Smooth muscle cell (in vitro differentiated cells): ENCODE results near the gene DNMT3L. TPM values are rescaled to one million over a fixed set of nuclear protein-coding genes. Genes with fewer than 3 reads are reported as not detected.

Experiments
- DNase-seq: peaks from one replicate; lab custom pipeline; 2025; ENCODE audit not compliant: unreplicated experiment; lab: John Stamatoyannopoulos, UW
- H2AFZ ChIP-seq: fragments of 200-600 bp; sonication (generic); 2 replicates; pipeline ENCODE4 v1.6.0; 2016; ENCODE audit warnings: antibody characterized with exemption, low read depth, mild to moderate bottlenecking
- H3F3A ChIP-seq: fragments of 200-600 bp; sonication (generic); 2 replicates; pipeline ENCODE4 v1.6.0; 2017; ENCODE audit warnings: antibody characterized with exemption, low read depth
- H3K27ac ChIP-seq: fragments of 200-600 bp; sonication (generic); 2 replicates; pipeline ENCODE4 v1.5.1; 2016; ENCODE audit warnings: low read depth, mild to moderate bottlenecking
- H3K27me3 ChIP-seq: fragments of 200-600 bp; sonication (generic); 2 replicates; pipeline ENCODE4 v1.6.1; 2016; ENCODE audit warnings: low read depth, mild to moderate bottlenecking
- H3K36me3 ChIP-seq: fragments of 200-600 bp; sonication (generic); 2 replicates; pipeline ENCODE4 v1.5.1; 2016; ENCODE audit warnings: low read depth
- H3K4me1 ChIP-seq: fragments of 200-600 bp; sonication (generic); 2 replicates; pipeline ENCODE4 v1.5.1; 2016; ENCODE audit warnings: low read depth
- H3K4me2 ChIP-seq: fragments of 200-600 bp; sonication (generic); 2 replicates; pipeline ENCODE4 v1.6.0; 2016; ENCODE audit warnings: mild to moderate bottlenecking
- H3K4me3 ChIP-seq: fragments of 200-600 bp; sonication (generic); 2 replicates; pipeline ENCODE4 v1.5.1; 2016; ENCODE audit warnings: mild to moderate bottlenecking
- H3K79me2 ChIP-seq: fragments of 200-600 bp; sonication (generic); 2 replicates; pipeline ENCODE4 v1.6.0; 2016; ENCODE audit warnings: low read depth, mild to moderate bottlenecking
- H3K9ac ChIP-seq: fragments of 200-600 bp; sonication (generic); 2 replicates; pipeline ENCODE4 v1.6.0; 2016; ENCODE audit warnings: low read depth
- H3K9me3 ChIP-seq: fragments of 200-600 bp; sonication (generic); replicated peaks from 2 replicates; pipeline ENCODE4 v1.5.1; 2016; ENCODE audit warnings: low read depth
- H4K20me1 ChIP-seq: fragments of 200-600 bp; sonication (generic); 2 replicates; pipeline ENCODE4 v1.6.0; 2016; ENCODE audit warnings: low read depth
- WGBS: methylation state at CpG from one replicate; pipeline ENCODE4 v1.1.7; 2016; ENCODE audit warnings: low lambda C conversion rate; 5-methylcytosine and 5-hydroxymethylcytosine counted together
- polyA plus RNA-seq: library from polyadenylated mRNA; unstranded; fragments of >200 nt; fragmentation: Nextera tagmentation; extraction: Ambion mirVana; gene quantifications from 2 replicates; pipeline ENCODE4 v1.2.1, GENCODE V29; 2016
- total RNA-seq: library from RNA; depleted of rRNA; stranded (reverse); fragments of >200 nt; gene quantifications from 2 replicates; pipeline ENCODE4 v1.2.3, GENCODE V29; 2014
- TF ChIP-seq, protein P1 (sequence below): fragments of 200-600 bp; sonication (generic); IDR thresholded peaks from 2 replicates; pipeline ENCODE4 v1.5.1; 2017; ENCODE audit warnings: borderline replicate concordance, mild to moderate bottlenecking, antibody characterized with exemption; ENCODE audit not compliant: insufficient read depth, poor library complexity, severe bottlenecking

Gene DNMT3L
- total and polyA plus RNA-seq, 2 experiments from 2014 or later: not detected

DNA sequence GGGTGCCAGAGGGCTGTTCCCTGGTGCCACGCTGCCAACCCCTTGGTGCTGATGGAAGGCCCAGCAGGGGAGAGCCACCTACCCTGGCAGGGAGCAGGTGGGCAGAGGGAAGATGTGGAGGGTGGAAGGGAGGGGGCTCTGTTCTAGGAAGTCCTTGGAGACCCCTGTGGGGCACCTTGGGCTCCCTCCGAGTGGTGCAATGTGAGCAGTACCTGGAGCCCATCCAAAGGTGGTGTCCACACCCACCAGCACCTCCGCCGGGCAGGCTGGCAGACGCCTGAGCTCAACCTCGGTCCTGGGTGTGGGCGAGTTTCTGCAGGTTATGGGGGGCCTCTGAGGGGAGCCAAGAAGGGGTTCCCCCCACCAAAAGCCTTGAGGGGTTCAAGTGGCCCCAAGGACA, 11.3 kb upstream of the DNMT3L start:
- DNase-seq: no peak
- Histone ChIP-seq H2AFZ (no peak overlapping the region), H3K36me3 (no peaks in the 10 kb centered on the region), H3K9me3 (no peaks in the 10 kb centered on the region), H3K27ac (no peak overlapping the region), H3K27me3 (no peaks in the 10 kb centered on the region), H3K9ac (no peak overlapping the region), H3K4me3 (no peak overlapping the region), H3K4me1 (no peaks in the 10 kb centered on the region), H3F3A (no peaks in the 10 kb centered on the region), H3K4me2 (no peak overlapping the region), H3K79me2 (no peaks in the 10 kb centered on the region), H4K20me1 (no peaks in the 10 kb centered on the region)
- TF ChIP-seq, protein P1, sequence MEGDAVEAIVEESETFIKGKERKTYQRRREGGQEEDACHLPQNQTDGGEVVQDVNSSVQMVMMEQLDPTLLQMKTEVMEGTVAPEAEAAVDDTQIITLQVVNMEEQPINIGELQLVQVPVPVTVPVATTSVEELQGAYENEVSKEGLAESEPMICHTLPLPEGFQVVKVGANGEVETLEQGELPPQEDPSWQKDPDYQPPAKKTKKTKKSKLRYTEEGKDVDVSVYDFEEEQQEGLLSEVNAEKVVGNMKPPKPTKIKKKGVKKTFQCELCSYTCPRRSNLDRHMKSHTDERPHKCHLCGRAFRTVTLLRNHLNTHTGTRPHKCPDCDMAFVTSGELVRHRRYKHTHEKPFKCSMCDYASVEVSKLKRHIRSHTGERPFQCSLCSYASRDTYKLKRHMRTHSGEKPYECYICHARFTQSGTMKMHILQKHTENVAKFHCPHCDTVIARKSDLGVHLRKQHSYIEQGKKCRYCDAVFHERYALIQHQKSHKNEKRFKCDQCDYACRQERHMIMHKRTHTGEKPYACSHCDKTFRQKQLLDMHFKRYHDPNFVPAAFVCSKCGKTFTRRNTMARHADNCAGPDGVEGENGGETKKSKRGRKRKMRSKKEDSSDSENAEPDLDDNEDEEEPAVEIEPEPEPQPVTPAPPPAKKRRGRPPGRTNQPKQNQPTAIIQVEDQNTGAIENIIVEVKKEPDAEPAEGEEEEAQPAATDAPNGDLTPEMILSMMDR: no peak
- WGBS: 88% methylated on average over 7 of the region's 7 CpGs

DNA sequence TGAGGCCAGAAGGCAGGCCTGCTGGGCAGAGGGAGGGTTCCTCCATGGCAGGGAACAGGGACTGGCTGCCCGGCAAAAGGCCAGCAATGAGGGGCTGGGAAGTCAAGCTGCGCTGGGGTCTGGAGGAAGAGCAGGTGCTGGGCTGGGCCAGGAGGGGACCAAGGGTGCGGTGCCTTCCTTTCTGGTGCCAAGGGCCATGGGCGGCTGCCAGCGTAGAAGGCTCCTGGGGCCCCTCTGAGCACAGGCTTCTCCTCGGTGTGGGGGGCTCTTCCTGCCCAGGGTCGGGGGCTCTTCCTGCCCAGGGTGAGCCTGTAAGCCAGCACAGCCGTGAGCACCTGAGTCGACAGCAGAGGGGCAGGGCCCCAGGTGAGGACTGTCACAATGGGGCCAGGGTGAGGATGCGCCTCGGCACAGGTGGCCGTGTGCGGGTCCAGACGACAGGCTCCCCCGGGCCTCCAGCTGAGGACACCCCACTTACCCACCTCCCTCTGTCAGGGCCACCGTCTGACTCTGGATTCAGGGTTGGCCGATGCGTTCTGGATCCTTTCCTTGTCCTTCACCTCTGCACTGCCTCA, 10.7 kb upstream of the DNMT3L start:
- H3K27me3 ChIP-seq: no peaks in the 10 kb centered on the region
- H3K4me3 ChIP-seq: no peak overlapping the region
- no peaks in the 10 kb centered on the region for H3F3A ChIP-seq
- no peak overlapping the region for H3K4me2 ChIP-seq
- no peak overlapping the region for H3K27ac ChIP-seq
- H3K79me2 ChIP-seq: no peaks in the 10 kb centered on the region
- H3K4me1 ChIP-seq: no peaks in the 10 kb centered on the region
- no peak overlapping the region for H3K9ac ChIP-seq
- no peaks in the 10 kb centered on the region for H4K20me1 ChIP-seq
- no peaks in the 10 kb centered on the region for H3K36me3 ChIP-seq
- DNase-seq: no peak
- TF ChIP-seq, protein P1: no peak
- H3K9me3 ChIP-seq: no peaks in the 10 kb centered on the region
- H2AFZ ChIP-seq: no peak overlapping the region
- 89% methylated on average over 13 of the region's 18 CpGs for WGBS

DNA sequence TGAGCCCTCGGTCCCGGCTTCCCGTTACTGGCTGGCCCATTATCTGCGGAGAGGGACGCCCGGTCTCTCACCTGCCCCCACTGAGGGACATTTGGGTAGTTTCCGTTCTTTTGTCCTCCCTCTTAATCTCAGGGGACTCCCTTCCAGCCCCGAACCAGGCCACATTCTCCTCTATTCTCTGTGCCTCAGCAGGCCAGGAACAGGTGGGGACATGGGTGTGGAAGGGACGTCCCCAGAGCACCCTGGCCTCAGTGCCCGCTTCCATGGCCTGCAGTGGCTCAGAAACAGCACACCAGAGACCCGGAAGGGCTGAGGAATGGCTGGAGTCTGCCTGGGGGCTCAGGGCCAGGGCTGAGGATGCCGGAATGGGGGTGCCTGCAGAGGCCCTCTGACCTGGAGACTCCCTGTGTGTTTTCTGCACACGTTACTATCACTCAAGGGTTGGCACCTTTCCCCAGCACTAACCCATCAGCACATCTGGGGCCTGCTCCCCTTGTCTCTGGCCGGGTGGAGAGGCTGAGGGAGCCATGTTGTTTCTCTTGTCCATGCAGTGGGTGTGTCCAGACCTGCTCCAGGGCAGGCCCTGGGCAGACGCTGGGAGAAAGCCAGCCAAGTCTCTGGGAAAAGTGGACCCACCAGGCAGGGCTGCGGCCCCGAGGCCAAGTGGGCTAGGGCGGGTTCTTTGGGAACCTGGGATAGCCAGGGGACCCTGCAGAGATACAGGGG, 10.0 kb upstream of the DNMT3L start:
- Histone ChIP-seq H4K20me1 (no peaks in the 10 kb centered on the region), H3K9ac (no peak overlapping the region), H3K9me3 (no peaks in the 10 kb centered on the region), H3K4me2 (no peak overlapping the region), H3K36me3 (no peaks in the 10 kb centered on the region), H3K79me2 (no peaks in the 10 kb centered on the region), H3K4me1 (no peaks in the 10 kb centered on the region), H3K27me3 (no peaks in the 10 kb centered on the region), H3F3A (no peaks in the 10 kb centered on the region), H3K27ac (no peak overlapping the region), H2AFZ (no peak overlapping the region), H3K4me3 (no peak overlapping the region)
- TF ChIP-seq, protein P1: no peak
- DNase-seq: no peak
- WGBS: 90% methylated on average over 18 of the region's 18 CpGs

DNA sequence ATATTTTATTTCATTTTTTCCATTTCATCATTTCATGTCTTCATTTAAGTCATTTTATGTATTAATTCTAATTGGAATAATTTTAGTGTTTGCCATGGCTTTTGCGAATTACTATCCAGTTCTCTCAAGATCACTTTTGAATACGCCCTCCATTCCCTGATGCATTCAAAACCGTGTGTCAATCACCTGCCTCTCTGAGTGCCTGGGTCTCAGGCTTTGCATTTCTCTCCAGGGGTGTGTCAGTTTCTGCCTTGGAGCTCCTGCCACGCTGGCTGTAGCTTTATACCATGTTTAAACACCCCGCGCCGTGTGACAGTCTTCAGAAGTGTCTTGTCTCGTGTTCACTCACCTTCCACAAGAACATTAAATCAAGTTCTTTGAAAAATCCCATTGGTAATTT, 7.4 kb upstream of the DNMT3L start:
- Histone ChIP-seq H3K4me2 (no peak overlapping the region), H3K36me3 (no peaks in the 10 kb centered on the region), H3K79me2 (no peaks in the 10 kb centered on the region), H4K20me1 (no peaks in the 10 kb centered on the region), H2AFZ (no peak overlapping the region), H3F3A (no peaks in the 10 kb centered on the region), H3K4me3 (no peak overlapping the region), H3K27me3 (no peaks in the 10 kb centered on the region), H3K4me1 (no peaks in the 10 kb centered on the region), H3K27ac (no peak overlapping the region), H3K9ac (no peak overlapping the region), H3K9me3 (no peaks in the 10 kb centered on the region)
- no peak for DNase-seq
- TF ChIP-seq, protein P1: no peak
- WGBS: 90% methylated on average over 8 of the region's 8 CpGs
